Measurements from ENCODE around the gene TIMP4. TPM values are rescaled to one million over a fixed set of nuclear protein-coding genes. Genes with fewer than 3 reads are reported as not detected.
A peak's percentile ranks its signal among the peaks of the same experiment; 100 is the strongest.

TIMP4 gene
- total RNA-seq, 1 experiment from 2014 or later: 2.7 TPM

- no peak for DNase-seq (ENCODE audit: low spot score)
Observed at GRCh38 chr3:12148183-12148940, 10.3 kb downstream of the TIMP4 start.

DNA sequence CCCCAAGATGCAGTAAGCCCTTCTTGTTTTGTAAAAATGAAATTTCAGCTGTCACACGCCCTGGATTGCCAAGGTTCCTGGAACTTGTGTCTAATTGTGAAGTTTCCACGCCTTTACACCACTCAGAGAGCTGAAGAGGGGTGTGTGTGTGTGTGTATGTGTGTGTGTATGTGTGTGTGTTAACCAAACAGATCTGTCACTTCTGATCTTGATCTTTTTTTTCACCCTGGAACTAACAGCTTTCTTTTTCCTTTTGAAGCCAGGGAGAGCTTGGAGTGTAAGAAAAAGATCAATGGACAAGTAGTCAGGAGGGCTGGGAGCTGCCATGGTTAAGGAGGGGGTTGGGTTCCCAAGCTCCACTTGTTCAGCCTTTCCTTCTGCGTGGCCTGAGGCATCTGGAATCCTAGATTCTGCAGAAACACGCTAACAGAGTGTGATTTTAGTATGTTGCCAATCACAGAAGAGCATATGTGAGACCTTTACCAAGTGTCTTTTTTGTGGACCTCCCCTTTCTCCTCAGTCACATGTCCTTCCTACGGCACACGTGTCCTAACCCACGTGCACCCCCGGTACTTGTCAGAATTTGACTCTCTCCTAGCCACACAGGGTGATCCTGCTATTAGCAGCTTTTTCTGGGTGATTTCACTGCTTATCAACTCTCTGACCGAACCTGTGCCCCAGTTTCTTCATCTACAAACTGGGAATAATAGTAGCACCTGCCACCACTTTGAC is 11.5 kb downstream of the TIMP4 start:
- DNase-seq (ENCODE audit: low spot score): no peak

- no peak for DNase-seq (ENCODE audit: low spot score)
Observed at GRCh38 chr3:12143949-12144504, 14.7 kb downstream of the TIMP4 start.

- DNase-seq (ENCODE audit: low spot score): no peak
Observed at GRCh38 chr3:12142476-12142875, 16.2 kb downstream of the TIMP4 start.

DNA sequence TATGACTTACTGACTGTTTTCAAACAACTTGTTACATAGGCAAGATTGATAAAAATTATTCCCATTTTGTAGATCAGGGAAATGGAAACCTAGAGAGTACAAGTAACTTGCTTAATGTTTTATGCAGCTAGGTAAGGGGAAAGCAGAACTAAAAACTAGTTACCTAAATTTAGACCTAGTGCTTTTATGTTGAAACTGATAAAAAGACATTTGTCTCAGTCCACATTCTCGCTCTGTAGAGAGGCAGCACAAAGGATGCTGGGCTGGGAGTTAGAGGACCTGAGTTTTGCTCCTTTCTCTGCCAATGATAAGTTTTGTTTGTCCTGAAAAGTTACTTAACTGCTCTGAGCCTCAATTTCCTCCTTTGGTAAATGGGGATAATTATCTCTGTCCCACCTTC is 17.4 kb downstream of the TIMP4 start:
- no peak for DNase-seq (ENCODE audit: low spot score)

DNA sequence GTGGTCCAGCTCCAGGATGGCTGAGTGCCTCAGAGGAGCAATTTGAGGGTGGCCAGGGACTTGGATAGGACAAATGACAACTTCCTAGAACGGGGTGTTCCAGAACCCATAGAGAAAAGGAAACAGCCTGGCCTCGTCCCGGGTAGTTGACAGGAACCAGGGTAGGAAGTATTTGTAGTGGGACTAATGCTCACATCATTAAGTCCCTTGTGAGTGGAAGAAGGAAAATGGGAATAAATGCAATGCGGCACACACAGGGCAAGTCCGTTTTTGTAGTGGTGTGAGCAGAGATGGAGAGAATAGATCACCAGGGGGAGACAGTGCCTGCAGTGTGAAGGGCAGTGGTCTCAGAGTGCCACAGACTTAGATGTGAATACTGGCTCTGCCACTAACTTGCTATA is 19.6 kb downstream of the TIMP4 start:
- peak; percentile 66 for DNase-seq (ENCODE audit: low spot score)

GRCh38 chr3:12138044-12138443 is 20.7 kb downstream of the TIMP4 start:
- peak; percentile 47 for DNase-seq (ENCODE audit: low spot score)

GRCh38 chr3:12136371-12136770 is 22.3 kb downstream of the TIMP4 start:
- no peak for DNase-seq (ENCODE audit: low spot score)

GRCh38 chr3:12135029-12135657 is 23.6 kb downstream of the TIMP4 start:
- DNase-seq (ENCODE audit: low spot score): peak; percentile 69

GRCh38 chr3:12132881-12133280 is 25.8 kb downstream of the TIMP4 start:
- no peak for DNase-seq (ENCODE audit: low spot score)

GRCh38 chr3:12131351-12132090 is 27.2 kb downstream of the TIMP4 start:
- no peak for DNase-seq (ENCODE audit: low spot score)

GRCh38 chr3:12127391-12127790 is 31.3 kb downstream of the TIMP4 start:
- no peak for DNase-seq (ENCODE audit: low spot score)

GRCh38 chr3:12125772-12126171 is 32.9 kb downstream of the TIMP4 start:
- DNase-seq (ENCODE audit: low spot score): no peak

DNA sequence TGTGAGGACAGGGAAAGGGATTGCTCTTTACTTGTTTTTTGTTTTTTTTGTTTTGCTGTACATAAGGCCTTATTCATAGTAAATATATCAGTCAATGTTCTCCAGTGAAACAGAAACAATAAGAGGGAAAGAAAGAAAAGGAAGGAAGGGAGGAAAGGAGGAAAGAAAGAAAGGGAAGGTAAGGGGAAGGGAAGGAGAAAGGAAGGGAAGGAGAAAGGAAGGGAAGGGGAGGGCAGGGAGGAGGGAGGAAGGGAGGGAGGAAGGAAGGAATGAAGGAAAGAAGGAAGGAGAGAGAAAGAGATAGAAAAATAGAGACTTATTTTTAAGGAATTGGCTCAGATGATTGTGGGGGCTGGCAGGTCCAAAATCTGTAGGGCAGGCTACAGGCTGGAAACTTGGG is 37.2 kb downstream of the TIMP4 start:
- no peak for DNase-seq (ENCODE audit: low spot score)

- DNase-seq (ENCODE audit: low spot score): no peak
Observed at GRCh38 chr3:12120374-12121140, 38.2 kb downstream of the TIMP4 start.

GRCh38 chr3:12117473-12117872 is 41.2 kb downstream of the TIMP4 start:
- no peak for DNase-seq (ENCODE audit: low spot score)

- DNase-seq (ENCODE audit: low spot score): no peak
Observed at GRCh38 chr3:12116870-12117269, 41.8 kb downstream of the TIMP4 start.

DNA sequence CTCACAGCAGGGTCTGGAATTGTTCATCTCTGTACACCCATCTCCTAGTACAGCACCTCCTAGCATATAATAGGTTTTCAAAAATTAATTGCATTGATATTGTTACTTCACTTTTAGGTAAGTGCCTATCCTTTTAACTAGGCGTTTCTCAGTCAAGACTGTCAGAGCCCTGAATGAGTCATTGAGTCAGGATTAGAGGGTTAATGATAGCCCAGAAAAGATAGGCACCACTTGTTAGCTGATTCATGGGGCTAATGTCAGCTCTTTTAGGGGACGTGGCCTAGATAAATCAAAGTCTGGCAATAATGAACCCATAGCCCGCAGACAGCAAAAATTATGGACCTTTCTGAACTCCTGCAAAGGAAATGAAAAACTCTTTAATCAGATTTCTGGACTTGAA is 42.9 kb downstream of the TIMP4 start:
- DNase-seq (ENCODE audit: low spot score): no peak

- no peak for DNase-seq (ENCODE audit: low spot score)
Observed at GRCh38 chr3:12115104-12115503, 43.6 kb downstream of the TIMP4 start.

- no peak for DNase-seq (ENCODE audit: low spot score)
Observed at GRCh38 chr3:12114251-12114650, 44.5 kb downstream of the TIMP4 start.

Measured in HT-29 (cell line).